Posterior vena cava (tissue), 2 donors: ENCODE data around the gene NFIC. TPM values are rescaled to one million over a fixed set of nuclear protein-coding genes. Genes with fewer than 3 reads are reported as not detected.

Experiments
- DNase-seq: peaks from one replicate; pipeline ENCODE4 v3.0.0-alpha.2; 2020; ENCODE audit warnings: low spot score
- intact Hi-C, 2 donors: fragments of 100-400 bp; cut with DNase I; formaldehyde crosslinking; loops; one replicate each; pipeline versions ENCODE4 v1.14.1 to v1.14.2; 2022 to 2023
- total RNA-seq, 2 donors: library from RNA; stranded (reverse); fragmentation: NEBNext Ultra II Directional; extraction: Animal tissue kit (Norgen Biotek cat#: 25700); gene quantifications; one replicate each; pipeline ENCODE4 v1.2.1, GENCODE V29; 2021
- donor health status: DM: yes; HTN: yes; CAD: no.
- donor health status: DM: yes; HTN: yes; CAD: no.

The NFIC gene
- total RNA-seq, 2 donors from 2014 or later, result 196 to 223 TPM

GRCh38 chr19:3481241-3482090 is 115.1 kb downstream of the NFIC start:
- intact Hi-C loops, result no loop called here
- DNase-seq, result no peak

GRCh38 chr19:3482507-3483225 is 116.3 kb downstream of the NFIC start:
- DNase-seq, result peak; percentile 81
- intact Hi-C loops, result no loop called here

DNA sequence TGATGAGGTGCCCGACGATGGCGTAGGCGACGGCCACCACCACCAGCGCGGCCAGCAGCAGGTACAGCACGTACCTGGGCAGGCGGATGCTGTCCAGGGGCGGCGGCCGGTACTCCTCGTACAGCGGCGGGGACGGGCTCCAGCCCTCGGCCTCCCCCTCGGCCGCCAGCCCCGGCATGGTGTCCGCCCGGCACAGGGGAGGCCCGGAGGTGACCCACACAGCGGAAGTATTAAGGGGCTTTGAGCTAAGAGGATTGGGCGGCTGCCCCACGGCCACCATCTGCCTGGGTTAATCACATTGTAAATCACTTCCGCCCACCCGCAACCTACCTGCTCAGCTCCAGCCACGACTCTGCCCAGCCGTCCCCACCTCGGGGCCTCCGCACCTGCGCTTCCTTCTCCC is 116.8 kb downstream of the NFIC start, which contains the start of gene SMIM44:
Gene SMIM44, minus strand, starts transcription at position 216 of the 403 bp plus-strand sequence. Its CDS starts 38 bp downstream, at position 178.
- intact Hi-C loops, result no loop called here

GRCh38 chr19:3491396-3492119 is 125.2 kb downstream of the NFIC start:
- DNase-seq, result no peak
- intact Hi-C loops, result no loop called here

More for the DNA sequence above, 116.8 kb downstream of the NFIC start, which contains the start of gene SMIM44:
- DNase-seq, result no peak

GRCh38 chr19:3492131-3492839 is 125.9 kb downstream of the NFIC start:
- intact Hi-C loops, result no loop called here
- DNase-seq, result no peak

GRCh38 chr19:3492919-3493318 is 126.5 kb downstream of the NFIC start:
- intact Hi-C loops, result no loop called here
- DNase-seq, result no peak

- intact Hi-C loops, result no loop called here
- no peak for DNase-seq
Observed at GRCh38 chr19:3493651-3494050, 127.3 kb downstream of the NFIC start.

GRCh38 chr19:3494051-3494450 is 127.7 kb downstream of the NFIC start:
- intact Hi-C loops, result no loop called here
- DNase-seq, result no peak

DNA sequence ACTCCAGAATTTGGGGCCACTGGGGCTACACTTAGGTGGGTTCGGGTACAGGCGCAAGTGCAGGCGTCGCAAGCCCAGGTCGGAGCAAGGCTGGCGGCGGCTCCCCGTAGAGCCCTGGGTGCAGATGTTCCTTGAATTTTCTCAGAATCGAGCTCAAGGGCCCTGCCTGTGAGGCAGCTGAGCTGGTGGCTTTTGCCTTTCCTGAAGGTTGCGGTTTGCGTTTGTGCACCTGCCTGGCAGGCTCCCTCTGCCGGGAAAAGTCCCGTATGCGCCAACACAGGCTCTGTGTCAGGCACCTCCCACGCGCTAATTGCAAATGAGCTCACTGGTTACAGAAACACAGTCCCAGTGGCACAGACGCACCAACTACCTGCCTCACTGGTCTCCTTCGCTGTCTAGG is 128.2 kb downstream of the NFIC start:
- no peak for DNase-seq
- intact Hi-C loops, result no loop called here

- DNase-seq, result no peak
- intact Hi-C loops, result no loop called here
Observed at GRCh38 chr19:3496392-3497273, 130.2 kb downstream of the NFIC start.

GRCh38 chr19:3497757-3498520 is 131.6 kb downstream of the NFIC start:
- no peak for DNase-seq
- intact Hi-C loops, result no loop called here

GRCh38 chr19:3499738-3500428 is 133.5 kb downstream of the NFIC start:
- no peak for DNase-seq
- intact Hi-C loops, result no loop called here

DNA sequence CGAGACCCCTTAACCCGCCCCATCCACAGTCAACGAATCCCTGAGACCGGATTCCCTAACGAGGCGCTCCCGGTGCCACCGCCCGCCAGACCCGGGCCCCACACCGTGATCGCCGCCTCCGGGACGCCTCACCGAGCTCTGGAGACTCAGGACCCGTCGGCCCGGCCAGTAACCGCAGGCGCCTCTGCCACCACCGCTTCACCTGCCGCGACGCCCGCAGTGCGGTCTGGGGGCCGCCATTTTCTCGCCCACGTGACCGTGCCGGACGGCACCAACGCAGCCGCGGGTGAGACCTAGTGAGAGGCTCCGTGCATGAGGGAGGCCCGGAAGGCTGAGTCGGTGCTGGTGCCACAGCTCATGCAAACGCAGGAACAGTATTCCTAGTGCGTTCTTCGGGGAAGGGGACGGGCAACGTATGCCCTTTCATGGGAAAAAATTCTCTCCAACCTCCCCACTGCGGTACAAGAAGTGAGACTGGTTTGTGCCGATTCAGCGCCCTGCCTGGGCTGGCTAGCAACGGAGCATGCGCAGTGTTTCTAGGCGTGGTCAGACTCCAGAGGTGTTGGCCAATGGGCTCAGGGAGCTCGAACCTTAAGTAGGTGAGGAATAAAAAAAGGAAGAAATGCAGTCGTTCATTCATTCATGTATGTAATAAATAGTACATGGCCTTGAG is 134.2 kb downstream of the NFIC start, which contains the start of gene DOHH:
Gene DOHH, minus strand, starts transcription at position 246 of the 673 bp plus-strand sequence. CDS start 3,860 bp downstream, outside the sequence.
- intact Hi-C loops, result no loop called here
- peak; percentile 98 for DNase-seq

GRCh38 chr19:3501780-3502179 is 135.4 kb downstream of the NFIC start:
- intact Hi-C loops, result no loop called here
- no peak for DNase-seq

DNA sequence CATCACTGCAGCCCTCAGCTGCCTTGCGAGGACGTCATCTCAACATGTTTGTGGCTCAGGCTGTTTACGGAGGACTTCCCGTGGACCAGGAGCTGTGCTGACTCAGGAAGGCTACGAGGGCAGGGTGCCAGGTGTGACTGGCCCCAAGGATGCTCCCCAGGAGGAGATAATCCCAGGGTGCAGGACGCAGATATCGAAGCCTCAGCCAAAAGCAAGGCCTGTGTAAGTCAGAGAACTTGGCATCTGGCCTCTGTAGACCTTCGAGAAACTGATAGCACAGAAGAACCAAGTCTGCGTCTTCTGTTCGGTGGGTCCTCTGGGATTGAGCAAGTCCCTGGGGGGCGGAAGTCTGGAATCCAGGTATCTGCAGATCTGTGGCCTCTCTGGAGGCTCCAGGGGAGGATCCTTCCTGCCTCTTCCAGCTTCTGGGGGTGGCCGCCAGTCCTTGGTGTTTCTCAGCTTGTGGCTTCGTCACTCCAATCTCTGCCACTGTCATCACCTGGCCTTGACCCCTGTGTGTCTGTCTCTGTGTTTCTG is 136.7 kb downstream of the NFIC start:
- DNase-seq, result no peak
- intact Hi-C loops, result no loop called here

- intact Hi-C loops, result no loop called here
- no peak for DNase-seq
Observed at GRCh38 chr19:3504735-3505134, 138.4 kb downstream of the NFIC start.
